Measurements from ENCODE around the gene NME8. TPM values are rescaled to one million over a fixed set of nuclear protein-coding genes. Genes with fewer than 3 reads are reported as not detected.

NME8 gene
- total RNA-seq, 3 donors from 2014 or later (not counting 1 experiment from before 2014, with no cell fraction given), result 23.5 to 37.0 (median 27.1) TPM

DNA sequence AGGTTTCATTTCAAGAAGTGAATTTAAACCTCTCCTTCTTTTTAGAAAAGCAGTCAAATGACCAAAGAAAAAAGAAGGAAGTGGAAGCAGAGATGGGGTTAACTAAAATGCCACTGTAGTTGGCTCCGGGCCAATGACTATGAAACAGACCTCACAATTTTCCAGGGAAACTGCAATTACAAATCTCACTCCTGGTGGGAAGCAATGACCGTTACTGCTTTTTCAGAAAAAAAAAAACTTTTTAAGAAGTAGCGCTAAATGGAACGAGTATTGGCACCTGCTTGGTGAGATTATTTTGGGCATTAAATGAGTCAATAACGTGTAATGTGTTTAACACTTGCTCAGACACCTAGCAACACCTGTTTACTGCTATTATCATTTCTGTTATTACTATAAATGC, 67.0 kb downstream of the NME8 start:
- no peak overlapping the region for H3K27ac ChIP-seq (ENCODE audit: low read length)
- H3K4me3 Mint-ChIP-seq, result peak overlapping the region; percentile 67
- peaks cover 34 to 80% of the 10 kb centered on the region in 2 donors for H3K27me3 Mint-ChIP-seq (ENCODE audit: low read depth in 2 of 2)
- intact Hi-C loops (cut with micrococcal nuclease), result loop anchor here (5.0 kb wide), 1 partner anchor 457 kb away; no protein-coding TSS in a partner anchor
- H3K36me3 ChIP-seq (ENCODE audit: control insufficient read depth, insufficient read depth, low read length), result no peaks in the 10 kb centered on the region
- H3K4me3 ChIP-seq (ENCODE audit: low read length), result no peak overlapping the region
- peaks cover 22 to 24% of the 10 kb centered on the region in 2 donors for H3K4me1 Mint-ChIP-seq
- H3K36me3 Mint-ChIP-seq, result no peaks in the 10 kb centered on the region
- DNase-seq (no peak), ATAC-seq (no peak)
- no peaks in the 10 kb centered on the region for H3K9me3 Mint-ChIP-seq
- no peak overlapping the region for H3K27ac Mint-ChIP-seq
- TF ChIP-seq, protein P1, sequence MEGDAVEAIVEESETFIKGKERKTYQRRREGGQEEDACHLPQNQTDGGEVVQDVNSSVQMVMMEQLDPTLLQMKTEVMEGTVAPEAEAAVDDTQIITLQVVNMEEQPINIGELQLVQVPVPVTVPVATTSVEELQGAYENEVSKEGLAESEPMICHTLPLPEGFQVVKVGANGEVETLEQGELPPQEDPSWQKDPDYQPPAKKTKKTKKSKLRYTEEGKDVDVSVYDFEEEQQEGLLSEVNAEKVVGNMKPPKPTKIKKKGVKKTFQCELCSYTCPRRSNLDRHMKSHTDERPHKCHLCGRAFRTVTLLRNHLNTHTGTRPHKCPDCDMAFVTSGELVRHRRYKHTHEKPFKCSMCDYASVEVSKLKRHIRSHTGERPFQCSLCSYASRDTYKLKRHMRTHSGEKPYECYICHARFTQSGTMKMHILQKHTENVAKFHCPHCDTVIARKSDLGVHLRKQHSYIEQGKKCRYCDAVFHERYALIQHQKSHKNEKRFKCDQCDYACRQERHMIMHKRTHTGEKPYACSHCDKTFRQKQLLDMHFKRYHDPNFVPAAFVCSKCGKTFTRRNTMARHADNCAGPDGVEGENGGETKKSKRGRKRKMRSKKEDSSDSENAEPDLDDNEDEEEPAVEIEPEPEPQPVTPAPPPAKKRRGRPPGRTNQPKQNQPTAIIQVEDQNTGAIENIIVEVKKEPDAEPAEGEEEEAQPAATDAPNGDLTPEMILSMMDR (IDR thresholded peaks at IDR 0.05), result no peak
- no peaks in the 10 kb centered on the region for H3K9me3 ChIP-seq (ENCODE audit: control insufficient read depth, insufficient read depth, low read length)
- peaks cover 21% of the 10 kb centered on the region for H3K27me3 ChIP-seq (ENCODE audit: control insufficient read depth, insufficient read depth, low read length)
- H3K4me1 ChIP-seq (ENCODE audit: control insufficient read depth, insufficient read depth, low read length), result peaks cover 18% of the 10 kb centered on the region
- WGBS (ENCODE audit: insufficient coverage), result 8% methylated on average over 4 of the region's 5 CpGs

DNA sequence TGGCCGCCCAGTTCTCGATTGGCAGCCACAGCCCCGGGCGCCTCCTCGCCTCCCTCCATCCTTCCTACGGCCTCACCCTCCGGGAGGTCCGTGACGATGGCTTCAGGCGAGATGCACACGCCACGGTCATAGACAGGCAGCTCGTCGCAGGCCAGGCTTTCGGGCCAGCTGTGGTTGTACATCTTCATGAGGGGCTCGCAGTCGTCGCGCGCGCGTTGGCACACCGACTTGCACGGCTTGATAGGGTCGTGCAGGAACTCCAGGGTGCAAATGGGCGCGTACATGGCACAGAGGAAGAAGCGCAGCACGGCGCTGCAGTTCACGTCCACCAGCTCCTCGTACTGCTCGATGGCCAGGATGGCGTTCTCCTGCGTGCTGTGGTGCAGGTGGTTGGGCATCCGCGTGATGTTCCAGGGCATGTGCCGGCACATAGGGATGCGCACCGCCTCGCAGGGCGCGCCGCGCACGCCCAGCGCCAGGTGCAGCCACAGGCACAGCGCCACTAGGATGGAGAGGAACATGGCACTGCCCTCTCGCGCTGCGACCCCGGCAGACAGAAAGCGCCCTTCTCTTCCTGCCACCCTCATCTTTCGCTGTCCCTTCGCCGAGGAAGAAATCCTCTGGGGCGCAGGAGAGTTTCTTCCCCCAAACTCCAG, 67.7 kb downstream of the NME8 start:
- Mint-ChIP-seq H3K9me3 (no peaks in the 10 kb centered on the region), H3K27ac (no peak overlapping the region), H3K4me1 (peaks cover 24 to 26% of the 10 kb centered on the region in 2 donors), H3K4me3 (peak overlapping the region; percentile 67), H3K27me3 (ENCODE audit: low read depth in 2 of 2) (peaks cover 29 to 73% of the 10 kb centered on the region in 2 donors), H3K36me3 (no peaks in the 10 kb centered on the region)
- Histone ChIP-seq H3K36me3 (ENCODE audit: control insufficient read depth, insufficient read depth, low read length) (no peaks in the 10 kb centered on the region), H3K9me3 (ENCODE audit: control insufficient read depth, insufficient read depth, low read length) (no peaks in the 10 kb centered on the region), H3K27ac (ENCODE audit: low read length) (no peak overlapping the region), H3K4me1 (ENCODE audit: control insufficient read depth, insufficient read depth, low read length) (peaks cover 23% of the 10 kb centered on the region), H3K4me3 (ENCODE audit: low read length) (no peak overlapping the region), H3K27me3 (ENCODE audit: control insufficient read depth, insufficient read depth, low read length) (peaks cover 21% of the 10 kb centered on the region)
- ATAC-seq, result no peak
- TF ChIP-seq, protein P1 (IDR thresholded peaks at IDR 0.05), result no peak
- no peak for DNase-seq
- 5% methylated on average over 57 of the region's 57 CpGs for WGBS (ENCODE audit: insufficient coverage)
- intact Hi-C loops (cut with micrococcal nuclease), result loop anchor here (5.0 kb wide), 1 partner anchor 456 kb away; no protein-coding TSS in a partner anchor

DNA sequence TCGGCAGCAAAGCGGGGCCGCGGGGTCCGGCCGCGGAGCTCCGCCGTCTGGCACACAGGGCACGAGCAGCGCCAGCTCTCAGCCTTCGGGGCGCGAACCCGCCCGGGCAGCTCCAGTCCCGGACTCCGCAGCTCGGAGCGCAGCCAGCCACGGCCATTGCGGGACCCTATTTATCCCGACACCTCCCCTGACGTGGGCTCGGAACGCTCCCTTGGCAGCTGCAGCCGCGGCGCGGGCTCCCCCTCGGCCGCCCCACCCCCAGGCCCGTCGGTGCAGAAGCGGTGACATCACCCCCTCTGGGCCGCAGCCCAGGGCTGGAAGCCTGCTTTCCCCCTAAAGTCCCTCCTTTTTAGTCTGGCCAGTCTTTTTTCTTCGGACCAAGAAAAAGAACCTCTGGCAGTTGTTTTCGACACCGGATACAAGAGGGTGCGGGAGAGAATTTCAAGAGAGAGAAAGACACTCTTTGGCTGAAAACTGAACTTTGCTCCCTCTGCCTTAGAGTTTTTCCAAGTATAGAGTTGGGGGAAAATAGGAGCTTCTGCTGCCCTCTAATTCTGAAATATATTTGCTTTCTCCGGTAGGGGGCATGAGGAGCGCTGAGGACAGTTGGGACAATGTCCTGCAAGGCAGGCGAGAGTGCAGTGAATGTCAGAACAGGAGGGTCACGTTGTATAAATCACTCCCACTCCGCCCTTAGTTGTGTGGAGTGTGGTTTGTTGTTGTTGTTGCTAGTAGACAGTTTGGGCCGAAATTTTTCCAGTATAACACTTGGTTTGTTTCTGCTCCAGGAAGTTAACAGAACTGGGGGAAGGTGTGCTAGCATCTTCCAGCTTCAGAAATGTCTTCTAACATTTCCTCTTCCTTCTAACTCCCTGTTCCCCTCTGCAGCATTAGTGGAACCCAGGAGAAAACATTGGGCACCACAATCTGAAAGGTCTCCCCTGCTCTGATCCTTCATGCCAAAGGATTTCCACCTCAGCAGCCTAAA, 68.6 kb downstream of the NME8 start, which contains the start of gene SFRP4:
Gene SFRP4, minus strand, starts transcription at position 145 of the 988 bp plus-strand sequence. CDS start 280 bp downstream, outside the sequence.
- Histone ChIP-seq H3K36me3 (ENCODE audit: control insufficient read depth, insufficient read depth, low read length) (no peaks in the 10 kb centered on the region), H3K4me1 (ENCODE audit: control insufficient read depth, insufficient read depth, low read length) (peaks cover 26% of the 10 kb centered on the region), H3K9me3 (ENCODE audit: control insufficient read depth, insufficient read depth, low read length) (no peaks in the 10 kb centered on the region), H3K27ac (ENCODE audit: low read length) (no peak within 1 kb of the TSS), H3K4me3 (ENCODE audit: low read length) (no peak within 1 kb of the TSS), H3K27me3 (ENCODE audit: control insufficient read depth, insufficient read depth, low read length) (peaks cover 20% of the 10 kb centered on the region)
- DNase-seq, result peak; percentile 16 to 21
- H3K27ac Mint-ChIP-seq, result no peak within 1 kb of the TSS
- H3K4me1 Mint-ChIP-seq, result peaks cover 28 to 29% of the 10 kb centered on the region in 2 donors
- H3K36me3 Mint-ChIP-seq, result no peaks in the 10 kb centered on the region
- intact Hi-C loops (cut with micrococcal nuclease), result loop anchor here (5.0 kb wide), 1 partner anchor 455 kb away; no protein-coding TSS in a partner anchor
- TF ChIP-seq, protein P1 (IDR thresholded peaks at IDR 0.05), result peak; percentile 61
- under 1% methylated on average over 46 of the region's 46 CpGs for WGBS (ENCODE audit: insufficient coverage)
- ATAC-seq, result peak in 2 of 3 donors; percentile 25 to 38
- peaks cover 27 to 70% of the 10 kb centered on the region in 2 donors for H3K27me3 Mint-ChIP-seq (ENCODE audit: low read depth in 2 of 2)
- peak within 1 kb of the TSS; percentile 67 for H3K4me3 Mint-ChIP-seq
- no peaks in the 10 kb centered on the region for H3K9me3 Mint-ChIP-seq

Data from natural killer cell (primary cell).